Body of pancreas (tissue), 4 donors: ENCODE results near the gene MAP2K1.

Experiments used
- POLR2A ChIP-seq, 3 donors: fragments of 450-650 bp; IDR thresholded peaks; one replicate each; pipeline ENCODE4 v1.6.1; 2016; ENCODE audit warnings: antibody characterized with exemption in 3 of 3, mild to moderate bottlenecking in 2 of 3
- TF ChIP-seq, protein P1 (sequence below), 7 experiments: fragments of 450-650 bp in 4 of 7; fragments of 200-600 bp in 3 of 7; sonication (generic) in 3 of 7; IDR thresholded peaks; one replicate each; pipeline ENCODE4 v1.5.1; 2016 to 2019; ENCODE audit warnings: antibody characterized with exemption in 7 of 7

DNA sequence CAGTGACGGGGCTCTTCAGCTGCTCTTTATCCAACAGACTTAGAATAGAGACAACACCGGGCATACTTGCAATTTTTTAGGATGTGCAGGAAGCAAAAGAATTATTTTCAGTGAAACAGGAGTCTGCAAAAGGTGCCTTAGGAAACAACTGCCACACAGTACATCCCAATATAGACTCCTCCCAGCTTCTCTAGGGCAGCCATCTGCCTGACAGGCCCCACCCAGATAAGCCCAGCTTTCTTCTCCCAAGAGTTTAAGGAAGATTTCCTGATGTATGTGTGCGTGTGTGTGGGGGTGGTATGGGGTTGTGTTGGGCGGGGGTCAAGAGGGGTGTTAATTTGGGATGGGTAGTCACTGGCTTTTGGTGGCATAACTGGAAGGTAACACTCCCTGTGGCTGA lies 21.5 kb downstream of the MAP2K1 start:
- TF ChIP-seq, protein P1, sequence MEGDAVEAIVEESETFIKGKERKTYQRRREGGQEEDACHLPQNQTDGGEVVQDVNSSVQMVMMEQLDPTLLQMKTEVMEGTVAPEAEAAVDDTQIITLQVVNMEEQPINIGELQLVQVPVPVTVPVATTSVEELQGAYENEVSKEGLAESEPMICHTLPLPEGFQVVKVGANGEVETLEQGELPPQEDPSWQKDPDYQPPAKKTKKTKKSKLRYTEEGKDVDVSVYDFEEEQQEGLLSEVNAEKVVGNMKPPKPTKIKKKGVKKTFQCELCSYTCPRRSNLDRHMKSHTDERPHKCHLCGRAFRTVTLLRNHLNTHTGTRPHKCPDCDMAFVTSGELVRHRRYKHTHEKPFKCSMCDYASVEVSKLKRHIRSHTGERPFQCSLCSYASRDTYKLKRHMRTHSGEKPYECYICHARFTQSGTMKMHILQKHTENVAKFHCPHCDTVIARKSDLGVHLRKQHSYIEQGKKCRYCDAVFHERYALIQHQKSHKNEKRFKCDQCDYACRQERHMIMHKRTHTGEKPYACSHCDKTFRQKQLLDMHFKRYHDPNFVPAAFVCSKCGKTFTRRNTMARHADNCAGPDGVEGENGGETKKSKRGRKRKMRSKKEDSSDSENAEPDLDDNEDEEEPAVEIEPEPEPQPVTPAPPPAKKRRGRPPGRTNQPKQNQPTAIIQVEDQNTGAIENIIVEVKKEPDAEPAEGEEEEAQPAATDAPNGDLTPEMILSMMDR (IDR thresholded peaks at IDR 0.05), result no peak
- TF ChIP-seq POLR2A (IDR thresholded peaks at IDR 0.05), result no peak
